GM18909 (cell line): ENCODE measurements around the gene TMF1.

ENCODE experiments used
- ATAC-seq: cut with Tn5 transposase; IDR thresholded peaks from one replicate; pipeline ENCODE4 v1.9.1; 2021; ENCODE audit warnings: mild to moderate bottlenecking; ENCODE audit not compliant: unreplicated experiment, poor library complexity

The TMF1 gene

DNA sequence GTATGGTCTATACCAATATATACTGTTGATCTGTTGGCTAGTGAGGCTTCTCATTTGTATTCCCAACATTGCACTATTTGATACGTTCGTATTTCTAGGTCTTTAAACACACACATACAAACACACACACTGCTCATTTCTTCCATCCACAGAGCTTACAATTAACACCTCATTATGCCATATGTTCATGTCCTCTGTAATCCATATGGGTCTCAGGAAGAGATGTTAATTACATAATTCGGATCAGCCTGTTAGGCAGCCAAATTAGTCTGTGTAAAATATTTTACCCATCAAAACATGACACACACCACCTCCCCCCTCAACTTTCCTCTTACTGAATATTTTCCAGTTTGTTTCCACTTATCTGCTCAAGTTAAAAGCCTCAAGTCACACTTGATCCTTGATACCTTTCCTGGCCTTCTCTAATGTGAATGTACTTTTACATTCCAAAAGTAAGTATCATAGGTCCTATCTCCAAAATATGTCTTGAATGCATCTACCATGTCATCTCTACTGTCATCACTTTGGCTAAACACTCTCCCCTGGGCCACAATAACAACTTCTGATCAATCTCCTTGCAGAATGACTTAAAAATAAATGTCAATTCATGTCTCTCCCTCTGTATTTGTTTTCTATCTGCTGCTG, 66.9 kb downstream of the TMF1 start:
- no peak for ATAC-seq

DNA sequence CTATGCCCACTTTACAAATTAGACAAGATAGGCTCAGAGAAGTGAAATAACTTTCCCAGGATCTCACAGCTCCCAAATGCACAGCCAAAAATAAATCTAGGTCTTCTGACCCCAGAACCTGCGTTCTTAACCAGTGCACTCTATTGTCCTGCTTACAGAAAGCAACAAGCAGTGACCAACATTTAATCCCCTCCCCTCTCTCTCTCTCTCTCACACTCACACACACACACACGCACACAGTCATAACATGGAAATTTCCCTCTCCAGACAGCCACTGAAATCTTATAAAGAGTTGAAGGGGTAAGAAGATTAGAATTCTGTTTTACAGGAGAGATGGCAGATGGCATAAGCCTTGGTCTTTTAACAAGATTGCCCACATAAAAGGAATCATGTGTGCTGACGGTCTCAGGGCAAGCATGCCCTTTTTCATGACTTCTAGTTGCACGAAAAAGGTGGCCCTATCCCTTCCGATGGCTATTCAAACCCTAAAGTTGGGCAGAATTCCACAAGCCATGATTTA, 68.1 kb downstream of the TMF1 start:
- ATAC-seq = no peak

- ATAC-seq = no peak
Measured at GRCh38 chr3:68977486-68978167, 74.5 kb downstream of the TMF1 start.

DNA sequence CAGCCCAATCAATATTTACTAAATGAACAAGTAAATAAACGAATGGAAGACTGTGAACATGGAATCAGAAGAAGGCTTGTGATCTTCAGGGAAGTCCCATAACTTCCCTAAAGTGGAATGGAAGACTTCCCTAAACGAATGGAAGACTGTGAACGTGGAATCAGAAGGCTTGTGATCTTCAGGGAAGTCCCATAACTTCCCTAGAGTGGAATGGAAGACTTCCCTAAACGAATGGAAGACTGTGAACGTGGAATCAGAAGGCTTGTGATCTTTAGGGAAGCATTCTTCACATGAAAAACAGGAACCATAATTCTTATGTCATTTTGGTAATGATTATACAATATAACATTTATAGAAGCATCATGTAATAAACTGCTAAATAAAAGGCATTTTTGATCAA, 77.4 kb downstream of the TMF1 start:
- ATAC-seq = no peak

GRCh38 chr3:68973639-68974038, 78.5 kb downstream of the TMF1 start:
- ATAC-seq = no peak

GRCh38 chr3:68972358-68972979, 79.7 kb downstream of the TMF1 start:
- peak; percentile 86 for ATAC-seq
